ENCODE results near the gene AHNAK.

The AHNAK gene

DNA sequence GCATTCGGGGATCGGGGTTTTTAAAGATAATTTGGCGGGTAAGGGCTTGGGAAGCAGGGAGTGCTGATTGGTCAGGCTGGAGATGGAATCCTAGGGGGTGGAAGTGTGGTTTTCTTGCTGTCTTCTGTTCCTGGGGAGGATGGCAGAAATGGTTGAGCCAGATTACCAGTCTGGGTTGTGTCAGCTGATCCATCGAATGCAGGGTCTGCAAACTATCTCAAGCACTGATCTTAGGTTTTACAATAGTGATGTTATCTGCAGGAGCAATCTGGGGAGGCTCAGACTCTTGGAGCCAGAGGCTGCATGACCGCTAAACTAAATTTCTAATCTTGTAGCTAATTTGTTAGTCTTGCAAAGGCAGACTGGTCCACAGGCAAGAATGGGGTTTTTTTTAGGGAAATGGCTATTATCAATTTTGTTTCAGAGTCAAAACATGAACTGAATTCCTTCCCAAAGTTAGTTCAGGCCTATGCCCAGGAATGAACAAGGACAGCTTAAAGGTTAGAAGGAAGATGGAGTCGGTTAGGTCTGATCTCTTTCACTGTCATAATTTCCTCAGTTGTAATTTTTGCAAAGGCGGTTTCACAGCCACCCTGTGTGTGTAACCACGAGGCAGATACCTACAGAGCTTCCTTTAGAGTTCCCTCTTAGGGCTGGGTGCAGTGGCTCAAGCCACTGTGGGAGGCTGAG, 117.6 kb downstream of the AHNAK start:
- DNase-seq = no peak

- DNase-seq = peak; percentile 73
Measured at GRCh38 chr11:62427630-62428233, 118.9 kb downstream of the AHNAK start.

DNA sequence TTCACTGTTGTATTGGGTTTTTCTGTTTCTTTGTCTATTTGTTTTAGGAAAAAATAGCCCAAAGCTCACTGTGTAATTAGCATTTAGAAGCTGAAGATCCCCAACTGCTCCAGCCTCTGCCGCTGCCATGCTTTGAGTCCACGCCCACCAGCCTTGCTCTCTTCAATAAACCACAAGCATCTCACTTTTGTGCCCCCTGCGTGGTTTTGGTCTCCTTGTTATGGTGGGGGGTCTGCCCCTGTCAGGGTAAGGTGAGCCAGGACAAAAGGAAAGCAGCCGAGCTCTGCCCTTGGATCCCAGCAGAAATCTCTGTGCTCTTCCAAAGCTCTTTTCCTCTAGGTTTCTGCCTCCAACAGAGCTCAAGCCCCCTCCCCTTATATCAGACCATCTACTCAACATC, 123.6 kb downstream of the AHNAK start:
- DNase-seq = no peak

- DNase-seq = no peak
Measured at GRCh38 chr11:62421996-62422395, 124.6 kb downstream of the AHNAK start.

DNA sequence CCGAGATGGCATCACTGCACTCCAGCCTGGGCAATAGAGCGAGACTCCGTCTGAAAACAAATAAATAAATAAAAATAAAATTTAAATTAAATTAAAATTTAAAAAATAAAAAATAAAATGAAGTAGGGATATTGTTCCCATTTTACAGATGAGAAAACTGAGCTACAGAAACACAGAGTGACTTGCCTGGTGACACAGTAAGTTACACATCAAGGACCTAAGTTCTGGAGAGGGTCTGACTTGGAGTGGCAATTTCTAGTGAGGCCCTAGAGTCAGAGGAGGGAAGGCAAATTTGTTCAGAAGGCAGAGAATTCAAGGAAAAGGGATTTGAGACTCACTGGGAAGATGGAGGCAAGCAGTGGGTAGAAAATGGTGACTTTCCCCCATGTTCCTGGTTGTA, 125.7 kb downstream of the AHNAK start:
- no peak for DNase-seq

DNA sequence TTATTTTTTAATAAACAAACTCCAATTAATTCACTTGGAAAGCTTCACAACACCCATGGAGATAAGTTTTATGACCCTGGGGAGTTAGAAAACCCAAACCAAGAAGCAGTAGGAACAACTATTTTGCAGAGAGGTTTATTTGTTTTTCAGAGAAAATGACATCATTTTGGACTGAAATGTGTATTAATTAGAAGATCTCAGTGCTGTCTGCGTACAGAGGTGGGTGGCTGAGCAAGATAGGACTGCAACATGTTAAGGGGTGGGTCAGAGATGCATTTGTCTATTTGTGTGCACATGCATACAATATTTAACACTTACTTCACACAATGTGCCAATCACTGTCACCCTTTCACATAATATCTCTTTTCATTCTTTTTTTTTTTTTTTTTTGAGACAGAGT, 126.7 kb downstream of the AHNAK start:
- no peak for DNase-seq

DNA sequence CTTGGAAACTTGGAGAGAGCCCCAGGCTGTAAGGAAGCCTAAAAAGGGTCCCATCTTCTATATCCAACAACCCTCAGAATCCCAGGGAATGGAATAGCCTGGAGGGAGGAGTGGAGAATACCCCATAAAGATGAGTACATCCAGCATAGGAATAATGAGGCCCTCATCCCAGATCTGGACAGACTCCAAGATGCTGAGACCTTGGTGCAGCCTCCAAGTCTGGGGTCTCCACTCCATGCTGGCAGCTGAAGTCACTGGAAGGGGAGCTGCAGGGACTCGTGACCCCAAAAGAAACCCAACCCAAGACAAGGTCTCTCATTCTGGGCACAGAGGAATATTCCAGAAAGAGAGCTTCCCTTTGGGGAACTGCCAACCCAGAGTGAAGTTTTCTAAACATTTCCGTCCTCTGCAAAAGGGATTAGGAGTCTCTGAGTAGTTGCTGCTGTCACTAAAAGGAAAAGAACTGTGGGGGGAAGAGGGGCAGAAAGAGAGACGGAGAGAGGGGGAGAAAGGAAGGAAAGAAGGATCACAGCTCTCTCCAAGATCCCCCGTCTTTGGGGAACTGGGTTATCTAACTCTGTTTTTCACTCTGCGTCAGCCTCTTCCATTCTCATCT, 127.2 kb downstream of the AHNAK start:
- DNase-seq = no peak

DNA sequence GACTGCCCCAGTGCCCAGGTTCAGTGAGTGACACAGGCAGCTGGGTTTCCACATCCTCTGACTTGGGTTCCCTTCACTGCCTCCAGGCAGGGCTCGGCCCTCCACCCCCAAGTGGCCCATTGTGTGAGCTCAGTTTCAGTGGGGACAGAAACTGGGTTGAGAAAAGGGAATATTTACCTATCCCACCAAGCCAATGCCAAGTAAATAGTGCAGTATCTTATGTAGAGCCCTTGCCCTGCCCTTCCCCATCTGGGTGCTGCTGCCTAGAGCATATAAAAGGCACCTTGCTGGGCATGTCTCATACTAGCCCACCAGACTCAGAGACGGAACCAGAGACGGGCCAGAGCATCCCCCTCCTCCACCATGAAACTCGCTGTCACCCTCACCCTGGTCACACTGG, 127.9 kb downstream of the AHNAK start, which contains the start of gene SCGB1A1:
SCGB1A1 (plus strand) TSS at position 301 of the 400 bp plus-strand sequence; CDS start at position 364, 63 bp downstream.
- no peak for DNase-seq

- no peak for DNase-seq
Measured at GRCh38 chr11:62418136-62418535, 128.5 kb downstream of the AHNAK start.

- no peak for DNase-seq
Measured at GRCh38 chr11:62416596-62416995, 130.0 kb downstream of the AHNAK start.

- no peak for DNase-seq
Measured at GRCh38 chr11:62413060-62413696, 133.4 kb downstream of the AHNAK start.

DNA sequence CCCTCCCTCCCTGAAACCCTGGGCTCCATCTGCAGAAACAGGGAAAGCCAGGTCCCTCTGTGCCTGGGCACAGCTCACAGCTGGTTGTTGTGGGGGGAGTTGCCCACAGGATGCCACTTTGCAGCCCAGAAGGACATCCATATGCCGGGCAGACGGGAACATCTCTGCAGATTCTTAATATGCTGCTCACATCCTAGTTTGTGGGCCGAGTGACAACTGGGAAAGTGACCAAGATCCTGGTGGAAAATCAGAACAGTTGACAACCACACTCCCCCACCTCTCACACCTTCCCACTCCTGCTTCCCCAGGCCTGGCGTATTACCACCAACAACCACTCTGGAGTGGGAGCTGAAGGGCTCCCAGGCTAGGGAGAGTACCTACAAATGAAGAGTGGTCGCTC, 135.1 kb downstream of the AHNAK start:
- no peak for DNase-seq

GRCh38 chr11:62410972-62411371, 135.6 kb downstream of the AHNAK start:
- DNase-seq = no peak

GRCh38 chr11:62409831-62410230, 136.8 kb downstream of the AHNAK start:
- DNase-seq = no peak

GRCh38 chr11:62406034-62406433, 140.6 kb downstream of the AHNAK start:
- DNase-seq = no peak

GRCh38 chr11:62404901-62405300, 141.7 kb downstream of the AHNAK start:
- no peak for DNase-seq

GRCh38 chr11:62404435-62404834, 142.2 kb downstream of the AHNAK start:
- DNase-seq = no peak

DNA sequence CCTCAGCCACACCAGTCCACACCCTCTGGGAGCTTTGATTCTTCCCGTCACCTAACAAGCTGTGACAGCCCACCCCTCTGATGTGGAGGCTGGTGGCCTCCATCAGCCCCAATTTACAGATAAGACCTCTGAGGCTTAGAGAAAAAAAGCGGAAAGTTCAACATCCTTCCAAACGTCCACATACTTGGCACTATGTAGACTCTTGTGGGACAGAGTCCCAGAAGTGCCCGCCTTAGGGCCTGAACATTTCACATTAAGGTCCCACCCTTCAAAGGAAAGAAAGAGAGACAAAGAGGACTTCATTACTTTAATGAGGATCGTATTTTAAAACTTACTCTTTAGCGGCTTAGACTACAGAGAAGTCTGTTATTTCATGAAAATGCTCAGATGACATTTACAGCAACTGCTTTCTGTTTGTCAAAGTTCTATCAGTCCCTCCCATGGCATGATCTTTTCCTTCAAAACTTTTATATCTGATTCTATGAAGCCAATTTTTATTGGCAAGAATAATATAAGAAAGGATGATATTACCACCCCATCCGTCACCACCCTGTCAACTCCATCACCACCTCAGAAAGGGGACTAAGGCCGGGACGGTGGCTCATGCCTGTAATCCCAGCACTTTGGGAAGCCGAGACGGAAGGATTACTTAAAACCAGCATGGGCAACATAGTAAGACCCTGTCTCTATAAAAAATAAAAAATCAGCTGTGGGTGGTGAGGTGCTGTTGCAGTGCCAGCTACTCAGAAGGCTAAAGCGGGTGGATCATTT, 143.5 kb downstream of the AHNAK start:
- DNase-seq = no peak

- no peak for DNase-seq
Measured at GRCh38 chr11:62402226-62402959, 144.2 kb downstream of the AHNAK start.

- DNase-seq = no peak
Measured at GRCh38 chr11:62401811-62402210, 144.8 kb downstream of the AHNAK start.

- DNase-seq = no peak
Measured at GRCh38 chr11:62401356-62401755, 145.2 kb downstream of the AHNAK start.

GRCh38 chr11:62400760-62401159, 145.8 kb downstream of the AHNAK start:
- peak; percentile 89 for DNase-seq

Data from fibroblast of upper back skin (primary cell).